Anterior cingulate cortex (tissue), 58 donors: Measurements from ENCODE around the gene CDK15.
"Not testable (repeated sequence)": the region's sequence is repeated elsewhere in the genome, so short reads cannot be mapped to it uniquely, and the experiment has no call there.

Experiments used
- DNase-seq, 58 donors: peaks; one replicate each; lab custom pipeline; 2025; lab: John Stamatoyannopoulos, UW

Gene CDK15

DNA sequence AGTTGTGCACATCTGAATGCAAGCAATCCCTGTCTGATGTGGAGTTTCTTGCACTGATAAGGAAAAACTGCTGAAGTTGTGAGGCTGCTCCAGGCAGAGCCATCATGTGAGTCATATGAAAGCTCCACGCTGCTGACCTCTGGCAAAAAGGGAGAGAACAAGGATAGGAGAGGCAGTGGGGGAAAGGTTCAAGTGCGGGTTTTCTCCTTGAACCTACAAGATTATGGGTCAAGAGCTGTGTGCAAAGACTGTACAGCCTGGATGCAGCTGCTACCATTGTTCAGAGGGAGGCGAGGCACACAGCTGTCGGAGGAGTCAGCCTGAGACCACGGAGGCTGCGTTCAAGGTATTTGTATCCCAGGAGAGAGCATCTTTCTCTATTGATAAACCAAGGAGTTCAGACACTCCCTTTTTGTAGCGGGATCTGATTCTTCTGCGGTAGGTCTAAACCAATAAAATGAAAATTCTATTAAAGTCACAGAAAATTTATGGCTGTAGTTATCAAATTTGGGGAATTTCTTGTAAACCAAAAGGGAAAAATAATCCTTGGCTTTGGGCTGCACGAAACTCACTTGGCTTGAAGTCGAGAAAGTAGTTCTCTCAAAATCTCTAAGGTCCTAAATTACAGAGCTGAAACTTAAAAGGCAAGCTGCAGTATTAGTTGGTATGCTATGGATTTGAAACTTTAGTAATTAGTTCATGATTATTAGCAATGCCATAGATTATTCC is at the start of gene CDK15:
TSS of gene CDK15 (plus strand) at position 96 of the 729 bp plus-strand sequence. CDS start at position 224, 128 bp downstream.
- no peak for DNase-seq

DNA sequence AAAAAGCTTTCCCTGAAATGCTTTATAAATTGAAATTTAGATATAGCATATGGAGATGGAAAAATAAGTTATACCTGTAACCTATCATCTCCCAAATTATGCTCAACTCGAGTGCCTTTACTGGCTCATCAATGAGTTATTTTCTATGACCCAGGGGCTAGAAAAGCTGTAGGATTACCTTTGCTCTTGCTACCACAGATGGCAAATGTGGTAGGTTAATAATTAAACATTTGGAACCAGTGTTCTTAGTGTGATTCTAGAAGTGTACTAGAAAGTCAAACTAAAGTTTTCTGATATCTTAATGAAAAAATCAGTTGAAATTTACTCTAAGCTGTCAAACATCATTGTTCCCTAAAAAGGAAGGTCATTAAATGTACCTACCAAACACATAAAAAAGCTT is 48.1 kb upstream of the CDK15 start:
- no peak for DNase-seq

- no peak for DNase-seq
Measured at GRCh38 chr2:201758873-201759272, 47.5 kb upstream of the CDK15 start.

- DNase-seq, result no peak
Measured at GRCh38 chr2:201759567-201759966, 46.8 kb upstream of the CDK15 start.

- DNase-seq, result no peak
Measured at GRCh38 chr2:201761101-201761500, 45.2 kb upstream of the CDK15 start.

DNA sequence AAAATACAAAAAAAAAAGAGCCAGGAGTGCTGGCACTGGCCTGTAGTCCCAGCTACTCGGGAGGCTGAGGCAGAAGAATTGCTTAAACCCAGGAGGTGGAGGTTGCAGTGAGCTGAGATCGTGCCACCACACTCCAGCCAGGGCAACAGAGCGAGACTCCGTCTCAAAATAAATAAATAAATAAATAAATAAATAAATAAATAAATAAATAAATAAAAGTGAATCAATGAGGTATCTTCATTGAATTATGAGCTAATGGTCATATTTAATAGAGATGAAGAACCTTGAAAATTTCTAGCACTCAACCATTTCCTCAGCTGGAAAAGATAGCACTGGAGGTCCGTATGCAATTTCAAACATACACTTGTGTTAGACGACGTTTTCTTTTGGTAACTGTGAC is 41.9 kb upstream of the CDK15 start:
- DNase-seq, result not testable (repeated sequence)

DNA sequence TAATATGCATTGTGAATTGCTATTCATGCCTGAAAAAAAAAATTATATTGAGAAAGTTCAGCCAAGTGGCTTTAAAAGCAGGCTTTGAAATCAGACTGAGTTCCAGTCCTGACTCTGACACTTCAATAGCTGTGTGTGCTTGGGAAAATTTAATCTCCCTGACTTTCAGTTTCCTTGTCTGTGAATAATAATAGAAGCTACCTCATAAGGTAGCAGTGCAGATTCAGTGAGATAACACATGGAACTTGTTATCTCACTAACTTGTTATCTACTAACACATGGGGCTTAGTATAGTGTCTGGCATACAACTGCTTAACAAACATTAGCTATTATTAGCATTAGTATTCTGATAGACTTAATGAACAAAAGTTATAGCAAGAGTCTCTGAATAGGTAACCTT is 40.5 kb upstream of the CDK15 start:
- DNase-seq, result no peak

GRCh38 chr2:201768918-201769317 is 37.4 kb upstream of the CDK15 start:
- DNase-seq, result no peak

- no peak for DNase-seq
Measured at GRCh38 chr2:201769666-201770373, 36.5 kb upstream of the CDK15 start.

DNA sequence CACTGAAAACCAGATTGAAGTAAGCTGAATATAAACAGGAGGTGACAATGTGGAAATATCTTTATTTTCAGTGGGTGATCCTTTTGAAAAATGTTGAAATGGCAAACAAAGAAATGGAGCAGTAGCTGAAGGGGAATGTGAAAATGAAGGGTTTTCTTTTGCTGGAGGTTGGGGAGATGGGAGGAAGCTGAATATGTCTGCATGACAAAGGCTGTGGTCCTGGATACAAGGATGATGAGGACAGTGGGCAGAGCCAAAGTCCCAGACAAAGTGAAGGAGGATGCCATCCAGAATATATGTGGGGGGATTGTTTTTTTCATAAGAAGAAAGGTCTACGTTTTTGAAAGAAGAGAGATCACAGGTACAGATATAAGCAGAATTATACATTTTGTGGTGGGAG is 32.3 kb upstream of the CDK15 start:
- DNase-seq, result no peak

DNA sequence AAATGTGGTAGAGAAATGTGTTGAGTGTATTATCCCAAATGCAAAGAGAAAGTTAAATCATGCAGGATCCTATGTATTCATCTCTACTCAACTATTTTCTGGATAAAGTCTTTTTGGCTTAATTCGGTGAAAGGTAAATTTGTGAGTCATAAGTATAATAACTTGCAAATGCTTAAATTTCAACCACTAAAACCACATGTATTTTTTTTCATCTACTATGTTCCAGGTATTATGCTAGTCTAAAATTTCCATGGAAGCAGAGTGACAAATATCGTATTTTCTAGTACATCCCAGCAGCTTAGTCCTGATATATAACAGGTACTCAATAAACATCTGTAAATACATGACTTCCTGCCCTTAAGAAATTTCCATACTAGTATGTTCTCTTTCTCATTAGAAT is 31.8 kb upstream of the CDK15 start:
- DNase-seq, result no peak

DNA sequence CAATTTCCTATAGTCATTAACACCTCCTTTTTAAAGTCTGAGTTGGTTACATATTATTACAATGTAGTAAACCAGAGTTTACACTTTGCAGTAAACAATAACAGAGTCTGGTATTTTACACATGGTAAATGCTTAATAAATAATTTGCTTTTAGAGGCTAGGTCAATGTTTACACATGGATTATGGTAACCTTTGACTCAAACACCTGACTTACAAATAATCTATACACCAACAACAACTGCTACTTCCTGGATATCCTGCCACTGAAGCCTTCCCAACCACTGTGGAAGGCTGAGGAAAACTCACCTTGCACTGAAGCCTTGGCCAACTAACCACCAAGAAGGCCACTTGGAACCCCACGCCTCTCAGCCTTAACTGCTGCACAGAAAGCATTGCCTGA is 31.0 kb upstream of the CDK15 start:
- DNase-seq, result no peak

DNA sequence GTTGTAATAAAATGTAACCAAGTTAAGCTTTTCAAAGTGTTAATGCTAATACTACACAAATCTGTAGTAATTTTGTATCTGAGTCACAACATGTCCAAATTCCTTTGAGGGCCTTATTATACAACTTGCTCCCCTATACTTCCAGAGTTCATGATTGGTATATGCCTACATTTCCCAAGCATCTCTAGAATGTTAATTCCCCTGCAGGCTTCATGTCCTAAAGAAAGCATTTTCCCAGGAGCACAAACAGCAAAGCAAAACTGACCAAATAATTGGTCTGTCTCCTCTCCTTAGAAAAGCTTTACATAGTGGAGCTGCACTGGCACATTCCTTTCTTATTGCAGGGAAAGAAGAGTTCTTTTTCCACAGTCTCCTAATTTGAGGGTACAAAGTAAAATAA is 29.3 kb upstream of the CDK15 start:
- no peak for DNase-seq

DNA sequence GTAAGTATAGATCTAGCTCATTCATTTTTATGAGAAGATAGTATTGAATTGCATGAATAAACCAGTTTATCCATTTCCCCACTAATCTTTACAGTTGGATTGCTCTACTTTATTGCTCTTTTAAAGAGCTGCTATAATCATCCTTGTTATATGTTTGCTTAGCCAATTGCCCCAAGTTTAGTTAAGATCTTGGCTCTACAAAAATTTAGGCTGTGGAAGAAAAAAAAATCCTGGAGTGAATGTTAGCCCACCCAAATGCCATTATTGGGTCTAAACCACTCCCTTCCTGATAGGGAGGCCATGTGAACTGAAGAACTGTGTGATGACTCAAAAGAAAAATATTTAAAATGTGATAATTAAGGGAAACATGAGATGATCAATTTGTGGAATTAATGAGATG is 28.5 kb upstream of the CDK15 start:
- DNase-seq, result no peak

GRCh38 chr2:201779901-201780673 is 26.2 kb upstream of the CDK15 start:
- DNase-seq, result peak in 7 of 58 donors; percentile 25 to 52 (median 42)

- DNase-seq, result peak; percentile 68 to 97 (median 91)
Measured at GRCh38 chr2:201780674-201781493, 25.5 kb upstream of the CDK15 start, which contains the start of gene ALS2. TSS of gene ALS2 (minus strand) at chr2:201780933. CDS start at chr2:201768885, 12,048 bp downstream.

DNA sequence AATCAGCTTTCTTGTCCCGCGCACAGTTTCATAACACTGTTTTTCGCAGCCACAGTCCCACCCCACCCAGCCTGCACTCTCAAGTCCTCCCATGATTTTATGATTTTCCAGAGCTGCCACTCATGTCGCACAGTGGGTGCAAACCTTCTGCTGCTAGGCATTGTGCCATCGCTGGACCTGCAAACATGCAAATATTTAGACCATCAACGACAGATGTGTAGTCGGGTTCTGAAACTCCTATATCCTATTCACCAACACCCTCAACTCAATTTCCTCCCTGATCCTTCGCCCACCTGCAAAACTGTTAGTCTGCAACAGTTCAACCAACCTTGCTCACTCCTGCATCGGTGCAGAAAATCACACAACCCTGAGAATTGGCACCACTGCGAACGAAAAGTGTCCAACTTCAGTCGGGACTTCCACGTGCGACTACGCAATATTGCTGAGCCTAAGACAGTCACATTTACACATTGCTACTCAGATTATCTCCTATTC is 24.7 kb upstream of the CDK15 start:
- peak in 35 of 58 donors; percentile 2 to 73 (median 42) for DNase-seq

DNA sequence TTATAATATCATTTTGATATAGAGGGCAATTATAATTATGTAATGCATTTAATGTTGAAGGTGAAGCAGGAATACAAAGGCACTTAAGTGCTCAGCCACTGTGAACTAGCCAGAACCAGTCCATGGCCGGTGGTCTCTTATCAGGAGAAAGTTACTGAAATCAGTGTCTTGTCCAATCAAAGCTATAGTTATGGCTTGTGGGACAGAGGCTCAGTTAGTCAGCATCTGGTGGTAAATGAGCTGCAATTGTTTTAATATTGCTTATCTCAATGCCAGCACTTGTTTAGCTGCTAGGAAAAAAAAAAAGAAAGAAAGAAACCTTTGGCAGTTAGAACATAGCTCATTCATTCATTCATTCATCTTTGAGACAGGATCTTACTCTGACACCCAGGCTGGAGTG is 21.8 kb upstream of the CDK15 start:
- no peak for DNase-seq

DNA sequence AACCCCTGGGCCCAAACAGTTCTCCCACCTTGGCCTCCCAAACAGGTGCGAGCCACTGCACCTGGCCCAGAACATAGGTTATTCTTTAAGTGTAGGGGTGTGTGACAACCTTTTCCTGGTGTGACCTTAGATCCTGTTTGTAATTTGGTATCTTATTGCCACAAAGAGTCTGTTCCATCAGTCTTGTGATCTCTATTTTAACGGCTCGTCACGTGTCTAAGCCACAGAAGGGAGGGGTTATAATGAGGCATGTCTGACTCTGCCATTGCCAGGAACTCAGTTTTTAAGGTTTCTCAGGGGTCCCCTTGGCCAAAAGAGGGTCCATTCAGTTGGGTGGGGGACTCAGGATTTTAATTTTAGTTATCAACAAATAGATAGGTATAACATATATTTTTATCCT is 21.2 kb upstream of the CDK15 start:
- no peak for DNase-seq

DNA sequence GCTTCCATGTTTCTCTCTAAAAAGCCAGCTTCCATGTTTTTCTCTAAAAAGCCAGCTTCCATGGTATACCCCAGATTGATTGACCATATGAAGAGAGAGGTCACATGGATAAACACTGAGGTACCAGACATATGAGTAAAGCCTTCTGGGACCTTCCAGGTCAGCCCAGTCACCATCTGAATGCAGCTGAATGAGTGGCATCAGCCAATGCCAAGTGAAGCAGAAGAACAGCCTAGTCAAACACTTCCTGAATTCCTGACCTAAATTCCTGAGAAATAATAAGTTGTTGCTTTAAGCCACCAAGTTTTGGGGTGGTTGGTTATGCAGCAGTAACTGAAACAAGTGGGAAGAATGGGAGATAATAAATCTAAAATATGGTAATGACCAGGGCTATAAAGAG is 19.9 kb upstream of the CDK15 start:
- no peak for DNase-seq
